HepG2 (cell line): ENCODE measurements around the gene FABP2. TPM values are rescaled to one million over a fixed set of nuclear protein-coding genes. Genes with fewer than 3 reads are reported as not detected.

Experiments used
- AHDC1 ChIP-seq: sonication (generic); formaldehyde crosslinking; IDR thresholded peaks from 2 replicates; pipeline ENCODE4 v1.5.1; 2020; ENCODE audit warnings: mild to moderate bottlenecking, missing genetic modification reagents, borderline replicate concordance
- DRAP1 ChIP-seq: IDR thresholded peaks from 2 replicates; pipeline ENCODE4 v1.6.1; 2016; ENCODE audit warnings: missing genetic modification reagents, missing compliant biosample characterization
- HOMEZ ChIP-seq: IDR thresholded peaks from 2 replicates; pipeline ENCODE4 v1.6.1; 2016; ENCODE audit warnings: low read depth
- RFX1 ChIP-seq: fragments of 450-650 bp; IDR thresholded peaks from 2 replicates; pipeline ENCODE4 v1.6.1; 2017
- SAP130 ChIP-seq: IDR thresholded peaks from 2 replicates; pipeline ENCODE4 v1.6.1; 2016; ENCODE audit warnings: low read depth
- THAP7 ChIP-seq: sonication (generic); formaldehyde crosslinking; IDR thresholded peaks from 2 replicates; pipeline ENCODE4 v1.8.1; 2023; ENCODE audit warnings: mild to moderate bottlenecking, missing genetic modification reagents
- ZBTB26 ChIP-seq: IDR thresholded peaks from 2 replicates; pipeline ENCODE4 v1.6.1; 2016; ENCODE audit warnings: missing compliant biosample characterization, missing genetic modification reagents, borderline replicate concordance
- ZMYM2 ChIP-seq: sonication (generic); formaldehyde crosslinking; IDR thresholded peaks from 2 replicates; pipeline ENCODE4 v1.8.0; 2022; ENCODE audit warnings: mild to moderate bottlenecking, missing genetic modification reagents
- ZNF552 ChIP-seq: sonication (generic); formaldehyde crosslinking; IDR thresholded peaks from 2 replicates; pipeline ENCODE4 v1.9.0; 2022; ENCODE audit warnings: missing genetic modification reagents, mild to moderate bottlenecking, borderline replicate concordance
- ZNF773 ChIP-seq: sonication (generic); formaldehyde crosslinking; IDR thresholded peaks from 2 replicates; pipeline ENCODE4 v1.4.0; 2020; ENCODE audit warnings: missing genetic modification reagents, borderline replicate concordance
- polyA plus RNA-seq, 8 experiments: library from polyadenylated mRNA; depleted of rRNA in 3 of 8; stranded (reverse) in 7 of 8; unstranded in 1 of 8; fragments of >200 nt; fragmentation: Illumina TruSeq in 4 of 8; extraction: Trizol in 4 of 8; gene quantifications; 2 replicates each; pipeline versions ENCODE4 v1.2.1 to v1.2.3, GENCODE V29; 2011 to 2016; ENCODE audit warnings: low read depth in 4 of 8, missing spikeins in 1 of 8, mixed read lengths in 1 of 8; ENCODE audit not compliant: insufficient read depth in 1 of 8
- total RNA-seq, 5 experiments: library from RNA; depleted of rRNA; stranded (reverse); fragments of >200 nt; fragmentation: Illumina TruSeq; extraction: Trizol; gene quantifications; 2 replicates each; pipeline ENCODE4 v1.2.3, GENCODE V29; 2016; ENCODE audit warnings: low read depth in 1 of 5
- TF ChIP-seq, protein P1 (sequence below): sonication (generic); formaldehyde crosslinking; IDR thresholded peaks from 2 replicates; pipeline ENCODE4 v1.5.1; 2020; ENCODE audit warnings: missing genetic modification reagents, mild to moderate bottlenecking, borderline replicate concordance
- TF ChIP-seq, protein P2 (sequence below): sonication (generic); formaldehyde crosslinking; IDR thresholded peaks from 2 replicates; pipeline ENCODE4 v1.4.0; 2020; ENCODE audit warnings: missing genetic modification reagents
- TF ChIP-seq, protein P3 (sequence below): IDR thresholded peaks from 2 replicates; pipeline ENCODE4 v1.6.1; 2016; ENCODE audit warnings: missing biosample characterization, missing genetic modification reagents, low read depth

FABP2 gene
- total and polyA plus RNA-seq, 2 of the 13 experiments (the other 11 are each of a cell fraction or from before 2014, with no cell fraction given), result 0.78 to 1.2 TPM

- peak; percentile 32; the same call in 1 of the 2 replicates for TF ChIP-seq AHDC1 (CRISPR knock-in tag)
- no peak for TF ChIP-seq RFX1
- TF ChIP-seq, protein P1, sequence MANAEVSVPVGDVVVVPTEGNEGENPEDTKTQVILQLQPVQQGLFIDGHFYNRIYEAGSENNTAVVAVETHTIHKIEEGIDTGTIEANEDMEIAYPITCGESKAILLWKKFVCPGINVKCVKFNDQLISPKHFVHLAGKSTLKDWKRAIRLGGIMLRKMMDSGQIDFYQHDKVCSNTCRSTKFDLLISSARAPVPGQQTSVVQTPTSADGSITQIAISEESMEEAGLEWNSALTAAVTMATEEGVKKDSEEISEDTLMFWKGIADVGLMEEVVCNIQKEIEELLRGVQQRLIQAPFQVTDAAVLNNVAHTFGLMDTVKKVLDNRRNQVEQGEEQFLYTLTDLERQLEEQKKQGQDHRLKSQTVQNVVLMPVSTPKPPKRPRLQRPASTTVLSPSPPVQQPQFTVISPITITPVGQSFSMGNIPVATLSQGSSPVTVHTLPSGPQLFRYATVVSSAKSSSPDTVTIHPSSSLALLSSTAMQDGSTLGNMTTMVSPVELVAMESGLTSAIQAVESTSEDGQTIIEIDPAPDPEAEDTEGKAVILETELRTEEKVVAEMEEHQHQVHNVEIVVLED (CRISPR knock-in tag), result 0 out of 2 replicates have a peak, but pooled peaks have one; percentile 14
- no peak for TF ChIP-seq ZNF773 (CRISPR knock-in tag)
- no peak for TF ChIP-seq THAP7 (CRISPR knock-in tag)
- TF ChIP-seq ZMYM2 (CRISPR knock-in tag), result peak; percentile 45; the same call in 1 of the 2 replicates
- TF ChIP-seq DRAP1 (CRISPR knock-in tag), result no peak
- 0 out of 2 replicates have a peak, but pooled peaks have one; percentile 68 for TF ChIP-seq HOMEZ (CRISPR knock-in tag)
- TF ChIP-seq, protein P2, sequence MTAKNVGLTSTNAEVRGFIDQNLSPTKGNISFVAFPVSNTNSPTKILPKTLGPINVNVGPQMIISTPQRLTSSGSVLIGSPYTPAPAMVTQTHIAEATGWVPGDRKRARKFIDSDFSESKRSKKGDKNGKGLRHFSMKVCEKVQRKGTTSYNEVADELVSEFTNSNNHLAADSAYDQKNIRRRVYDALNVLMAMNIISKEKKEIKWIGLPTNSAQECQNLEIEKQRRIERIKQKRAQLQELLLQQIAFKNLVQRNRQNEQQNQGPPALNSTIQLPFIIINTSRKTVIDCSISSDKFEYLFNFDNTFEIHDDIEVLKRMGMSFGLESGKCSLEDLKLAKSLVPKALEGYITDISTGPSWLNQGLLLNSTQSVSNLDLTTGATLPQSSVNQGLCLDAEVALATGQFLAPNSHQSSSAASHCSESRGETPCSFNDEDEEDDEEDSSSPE, result peak; percentile 43
- TF ChIP-seq, protein P3, sequence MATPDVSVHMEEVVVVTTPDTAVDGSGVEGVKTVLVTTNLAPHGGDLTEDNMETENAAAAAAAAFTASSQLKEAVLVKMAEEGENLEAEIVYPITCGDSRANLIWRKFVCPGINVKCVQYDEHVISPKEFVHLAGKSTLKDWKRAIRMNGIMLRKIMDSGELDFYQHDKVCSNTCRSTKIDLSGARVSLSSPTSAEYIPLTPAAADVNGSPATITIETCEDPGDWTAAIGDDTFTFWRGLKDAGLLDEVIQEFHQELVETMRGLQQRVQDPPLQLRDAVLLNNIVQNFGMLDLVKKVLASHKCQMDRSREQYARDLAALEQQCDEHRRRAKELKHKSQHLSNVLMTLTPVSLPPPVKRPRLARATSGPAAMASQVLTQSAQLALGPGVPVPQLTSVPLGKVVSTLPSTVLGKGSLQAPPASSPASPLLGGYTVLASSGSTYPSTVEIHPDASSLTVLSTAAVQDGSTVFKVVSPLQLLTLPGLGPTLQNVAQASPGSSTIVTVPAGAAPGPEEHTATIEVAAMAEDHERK (CRISPR knock-in tag), result no peak
- no peak for TF ChIP-seq ZNF552
- peak; percentile 48; the same call in 1 of the 2 replicates for TF ChIP-seq SAP130 (CRISPR knock-in tag)
- peak; percentile 59; the same call in 1 of the 2 replicates for TF ChIP-seq ZBTB26 (CRISPR knock-in tag)
These were observed 19.7 kb downstream of the FABP2 start (continued) for GRCh38 chr4:119302073-119302832.
